K562 (cell line): Measurements from ENCODE around the gene BRCA1. TPM values are rescaled to one million over a fixed set of nuclear protein-coding genes. Genes with fewer than 3 reads are reported as not detected.
A peak's percentile ranks its signal among the peaks of the same experiment; 100 is the strongest.
"Not testable (repeated sequence)": the region's sequence is repeated elsewhere in the genome, so short reads cannot be mapped to it uniquely, and the experiment has no call there.

Experiments used
- ATAC-seq: fragments of 200-7000 bp; cut with Tn5 transposase; 3 replicates; pipeline ENCODE4 v1.9.1; 2020; ENCODE audit warnings: moderate library complexity
- BruUV-seq: library from RNA; stranded (reverse); fragments of 400-500 nt; replicated peaks from 2 replicates; lab custom pipeline; 2021; lab: Mats Ljungman, UMichigan
- CTCF ChIA-PET: fragments of 300-600 bp; formaldehyde crosslinking; extraction: SDS; loops from one replicate; lab custom pipeline; 2021; ENCODE audit warnings: low intra/inter-chr PET ratio; lab: Yijun Ruan, JAX
- POLR2A ChIA-PET: fragments of 300-600, 350-650 bp; sonication (Branson Sonifier 250); formaldehyde crosslinking; extraction: SDS; loops from one replicate; lab custom pipeline; 2021; ENCODE audit warnings: antibody characterized with exemption, inconsistent platforms; lab: Yijun Ruan, JAX
- DNase-seq, 4 experiments: peaks; one replicate each; pipeline versions ENCODE4 v3.0.0 to v3.0.0-alpha.2; 2011 to 2018; ENCODE audit warnings: low spot score in 3 of 4, mixed read lengths in 3 of 4; ENCODE audit errors: extremely low read depth in 1 of 4
- FAIRE-seq: peaks from 2 replicates; lab custom pipeline; 2011; peaks lifted over from hg19 to GRCh38; lab: Jason Lieb, UNC
- H2AFZ ChIP-seq: 2 replicates; pipeline ENCODE4 v1.6.0; 2011; ENCODE audit warnings: low read depth, low read length, control low read depth, inconsistent platforms
- H3K27ac ChIP-seq: fragments of 200-600 bp; 3 replicates; pipeline ENCODE4 v1.8.0; 2011; ENCODE audit warnings: low read depth, mild to moderate bottlenecking, control low read depth, inconsistent platforms, low read length, moderate library complexity, mixed read lengths; ENCODE audit errors: extremely low read depth
- H3K27me3 ChIP-seq, 2 experiments: fragments of 300-600 bp in 1 of 2; 2 replicates in 1 of 2; 3 replicates in 1 of 2; pipeline versions ENCODE4 v1.6.0 to v1.8.0; 2011; ENCODE audit warnings: inconsistent platforms in 2 of 2, low read length in 2 of 2, mild to moderate bottlenecking in 1 of 2, mixed read lengths in 1 of 2, moderate library complexity in 1 of 2; ENCODE audit not compliant: control insufficient read depth in 2 of 2, insufficient read depth in 2 of 2
- H3K36me3 ChIP-seq: fragments of 300-600 bp; 3 replicates; pipeline ENCODE4 v1.8.0; 2011; ENCODE audit warnings: mild to moderate bottlenecking, low read length, inconsistent platforms; ENCODE audit not compliant: control insufficient read depth, insufficient read depth
- H3K4me1 ChIP-seq, 2 experiments: fragments of 200-600 bp in 1 of 2; replicated peaks in 1 of 2; 2 replicates in 1 of 2; 3 replicates in 1 of 2; pipeline versions ENCODE4 v1.5.1 to v1.8.0; 2011; ENCODE audit warnings: inconsistent platforms in 2 of 2, low read length in 2 of 2, mild to moderate bottlenecking in 1 of 2, mixed read lengths in 1 of 2, moderate library complexity in 1 of 2; ENCODE audit not compliant: control insufficient read depth in 2 of 2, insufficient read depth in 2 of 2
- H3K4me2 ChIP-seq: 2 replicates; pipeline ENCODE4 v1.6.1; 2011; ENCODE audit warnings: low read length, control low read depth, inconsistent platforms, mixed read lengths; ENCODE audit not compliant: insufficient read depth
- H3K4me3 ChIP-seq: fragments of 200-600 bp; sonication (generic), shearing (Covaris generic); 2 replicates; pipeline ENCODE4 v1.5.1; 2016; ENCODE audit warnings: control low read depth, inconsistent platforms
- H3K79me2 ChIP-seq: fragments of 200-600 bp; 3 replicates; pipeline ENCODE4 v1.8.0; 2011; ENCODE audit warnings: low read length, inconsistent platforms; ENCODE audit not compliant: control insufficient read depth, insufficient read depth
- H3K9ac ChIP-seq, 2 experiments: 2 replicates each; pipeline versions ENCODE4 v1.6.0 to v1.6.1; 2011; ENCODE audit warnings: low read depth in 2 of 2, low read length in 2 of 2, control low read depth in 1 of 2, inconsistent platforms in 1 of 2, mild to moderate bottlenecking in 1 of 2, mixed read lengths in 1 of 2; ENCODE audit not compliant: insufficient read depth in 1 of 2
- H3K9me1 ChIP-seq: one replicate; pipeline ENCODE4 v1.6.0; 2011; ENCODE audit warnings: inconsistent platforms, mild to moderate bottlenecking, low read length, moderate library complexity; ENCODE audit not compliant: control insufficient read depth, insufficient read depth
- H3K9me3 ChIP-seq: replicated peaks from 2 replicates; pipeline ENCODE4 v1.5.1; 2011; ENCODE audit warnings: low read depth, low read length, inconsistent platforms; ENCODE audit not compliant: control insufficient read depth, insufficient read depth
- H4K20me1 ChIP-seq: replicated peaks from 2 replicates; pipeline ENCODE4 v1.6.1; 2011; ENCODE audit warnings: low read length, inconsistent platforms, mixed read lengths; ENCODE audit not compliant: control insufficient read depth, insufficient read depth
- ELF4 ChIP-seq: fragments of 450-650 bp; formaldehyde crosslinking; IDR thresholded peaks from 2 replicates; pipeline ENCODE4 v1.4.0; 2022; ENCODE audit warnings: missing genetic modification characterization
- LARP7 ChIP-seq: fragments of 450-650 bp; IDR thresholded peaks from 2 replicates; pipeline ENCODE4 v1.6.1; 2016
- WGBS: fragments of 100-300 bp; shearing (Covaris generic); methylation state at CpG from one replicate; pipeline ENCODE4 v1.1.6; 2016; ENCODE audit warnings: low coverage, mixed read lengths; ENCODE audit not compliant: insufficient coverage; ENCODE audit errors: missing lambda C conversion rate; 5-methylcytosine and 5-hydroxymethylcytosine counted together
- in situ Hi-C: fragments of 300-500 bp; cut with MboI; formaldehyde crosslinking; loops from 4 replicates; pipeline ENCODE4 v1.15.0; 2018; ENCODE audit warnings: inconsistent platforms, mixed read lengths
- intact Hi-C: fragments of 100-400 bp; cut with micrococcal nuclease; formaldehyde crosslinking; loops from 2 replicates; pipeline ENCODE4 v1.14.2; 2022
- polyA plus RNA-seq, 8 experiments: library from polyadenylated mRNA; depleted of rRNA in 4 of 8; stranded (reverse) in 5 of 8; unstranded in 3 of 8; fragments of >200 nt; fragmentation: Nextera tagmentation in 2 of 8; fragmentation: Illumina TruSeq in 1 of 8; extraction: Ambion mirVana in 2 of 8; extraction: Trizol in 1 of 8; gene quantifications; 2 replicates each; pipeline versions ENCODE4 v1.2.1 to v1.2.3, GENCODE V29; 2011 to 2014; ENCODE audit warnings: inconsistent platforms in 1 of 8, missing spikeins in 1 of 8
- total RNA-seq, 7 experiments: library from RNA; depleted of rRNA in 6 of 7; stranded (reverse); fragments of >200 nt in 6 of 7; fragmentation: Illumina TruSeq in 2 of 7; extraction: Trizol in 2 of 7; gene quantifications; 2 replicates each; pipeline versions ENCODE4 v1.2.1 to v1.2.3, GENCODE V29; 2011 to 2021; ENCODE audit warnings: low replicate concordance in 1 of 7
- TF ChIP-seq, protein P1 (sequence below): fragments of 450-650 bp; formaldehyde crosslinking; IDR thresholded peaks from 2 replicates; pipeline ENCODE4 v1.4.0; 2022; ENCODE audit warnings: missing genetic modification characterization
- TF ChIP-seq, protein P2 (sequence below): fragments of 450-650 bp; formaldehyde crosslinking; IDR thresholded peaks from 2 replicates; pipeline ENCODE4 v1.4.0; 2022; ENCODE audit warnings: missing genetic modification characterization
- TF ChIP-seq, protein P3 (sequence below), 2 experiments: fragments of 450-650 bp; IDR thresholded peaks; 2 replicates each; pipeline ENCODE4 v1.6.1; 2016
- TF ChIP-seq, protein P4 (sequence below): fragments of 450-650 bp; formaldehyde crosslinking; conservative IDR thresholded peaks from 2 replicates; pipeline ENCODE4 v1.4.0; 2022; ENCODE audit warnings: mild to moderate bottlenecking, missing genetic modification characterization
- TF ChIP-seq, protein P5 (sequence below): fragments of 450-650 bp; IDR thresholded peaks from 2 replicates; pipeline ENCODE4 v1.6.1; 2016; ENCODE audit warnings: borderline replicate concordance

Gene BRCA1
- total and polyA plus RNA-seq, 9 of the 15 experiments (the other 6 are each of a cell fraction or from before 2014, with no cell fraction given) = 25.9 to 95.3 (median 62.3) TPM

DNA sequence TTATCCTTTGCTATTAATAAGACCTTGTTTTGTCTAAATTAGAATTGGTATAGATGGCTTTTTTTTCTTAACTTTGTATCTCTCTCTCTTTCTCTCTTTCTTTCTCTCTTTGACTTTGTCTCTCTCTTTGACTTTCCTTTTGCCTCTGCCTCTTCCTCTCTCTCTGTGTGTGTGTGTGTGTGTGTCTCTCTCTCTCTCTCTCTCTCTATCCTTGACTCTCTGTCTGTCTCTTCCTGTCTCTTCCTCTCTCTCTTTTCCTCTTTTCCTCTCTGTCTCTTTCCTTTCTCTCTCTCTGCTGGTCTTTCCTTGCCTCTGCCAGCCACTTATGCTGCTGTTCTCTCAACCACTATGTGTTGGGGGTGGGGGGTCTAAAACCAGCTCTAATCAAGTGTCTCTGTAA, 40.8 kb upstream of the BRCA1 start:
- H3K27ac ChIP-seq, intact Hi-C loops, H3K27me3 ChIP-seq, H4K20me1 ChIP-seq, POLR2A ChIA-PET, H3K4me1 ChIP-seq, BruUV-seq, CTCF ChIA-PET, H3K36me3 ChIP-seq, H3K9ac ChIP-seq, H2AFZ ChIP-seq, ATAC-seq, FAIRE-seq, H3K9me3 ChIP-seq, DNase-seq, H3K4me3 ChIP-seq, H3K9me1 ChIP-seq, in situ Hi-C loops, H3K4me2 ChIP-seq: not testable (repeated sequence)
- H3K79me2 ChIP-seq = peaks cover 24% of the 10 kb centered on the region
- TF ChIP-seq ELF4 (CRISPR knock-in tag) (0 out of 2 replicates have a peak, but pooled peaks have one; percentile 38), LARP7 (0 out of 2 replicates have a peak, but pooled peaks have one; percentile 20)
- TF ChIP-seq, protein P1, sequence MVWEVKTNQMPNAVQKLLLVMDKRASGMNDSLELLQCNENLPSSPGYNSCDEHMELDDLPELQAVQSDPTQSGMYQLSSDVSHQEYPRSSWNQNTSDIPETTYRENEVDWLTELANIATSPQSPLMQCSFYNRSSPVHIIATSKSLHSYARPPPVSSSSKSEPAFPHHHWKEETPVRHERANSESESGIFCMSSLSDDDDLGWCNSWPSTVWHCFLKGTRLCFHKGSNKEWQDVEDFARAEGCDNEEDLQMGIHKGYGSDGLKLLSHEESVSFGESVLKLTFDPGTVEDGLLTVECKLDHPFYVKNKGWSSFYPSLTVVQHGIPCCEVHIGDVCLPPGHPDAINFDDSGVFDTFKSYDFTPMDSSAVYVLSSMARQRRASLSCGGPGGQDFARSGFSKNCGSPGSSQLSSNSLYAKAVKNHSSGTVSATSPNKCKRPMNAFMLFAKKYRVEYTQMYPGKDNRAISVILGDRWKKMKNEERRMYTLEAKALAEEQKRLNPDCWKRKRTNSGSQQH = peak; percentile 59; the same call in 1 of the 2 replicates
- TF ChIP-seq, protein P2, sequence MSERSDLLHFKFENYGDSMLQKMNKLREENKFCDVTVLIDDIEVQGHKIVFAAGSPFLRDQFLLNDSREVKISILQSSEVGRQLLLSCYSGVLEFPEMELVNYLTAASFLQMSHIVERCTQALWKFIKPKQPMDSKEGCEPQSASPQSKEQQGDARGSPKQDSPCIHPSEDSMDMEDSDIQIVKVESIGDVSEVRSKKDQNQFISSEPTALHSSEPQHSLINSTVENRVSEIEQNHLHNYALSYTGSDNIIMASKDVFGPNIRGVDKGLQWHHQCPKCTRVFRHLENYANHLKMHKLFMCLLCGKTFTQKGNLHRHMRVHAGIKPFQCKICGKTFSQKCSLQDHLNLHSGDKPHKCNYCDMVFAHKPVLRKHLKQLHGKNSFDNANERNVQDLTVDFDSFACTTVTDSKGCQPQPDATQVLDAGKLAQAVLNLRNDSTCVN (CRISPR knock-in tag) = 0 out of 2 replicates have a peak, but pooled peaks have one; percentile 75
- TF ChIP-seq, protein P3, sequence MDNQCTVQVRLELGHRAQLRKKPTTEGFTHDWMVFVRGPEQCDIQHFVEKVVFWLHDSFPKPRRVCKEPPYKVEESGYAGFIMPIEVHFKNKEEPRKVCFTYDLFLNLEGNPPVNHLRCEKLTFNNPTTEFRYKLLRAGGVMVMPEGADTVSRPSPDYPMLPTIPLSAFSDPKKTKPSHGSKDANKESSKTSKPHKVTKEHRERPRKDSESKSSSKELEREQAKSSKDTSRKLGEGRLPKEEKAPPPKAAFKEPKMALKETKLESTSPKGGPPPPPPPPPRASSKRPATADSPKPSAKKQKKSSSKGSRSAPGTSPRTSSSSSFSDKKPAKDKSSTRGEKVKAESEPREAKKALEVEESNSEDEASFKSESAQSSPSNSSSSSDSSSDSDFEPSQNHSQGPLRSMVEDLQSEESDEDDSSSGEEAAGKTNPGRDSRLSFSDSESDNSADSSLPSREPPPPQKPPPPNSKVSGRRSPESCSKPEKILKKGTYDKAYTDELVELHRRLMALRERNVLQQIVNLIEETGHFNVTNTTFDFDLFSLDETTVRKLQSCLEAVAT (IDR thresholded peaks at IDR 0.05) = 0 out of 4 replicates have a peak, but pooled peaks of 1 of the 2 experiments have one; percentile 30
- TF ChIP-seq, protein P4, sequence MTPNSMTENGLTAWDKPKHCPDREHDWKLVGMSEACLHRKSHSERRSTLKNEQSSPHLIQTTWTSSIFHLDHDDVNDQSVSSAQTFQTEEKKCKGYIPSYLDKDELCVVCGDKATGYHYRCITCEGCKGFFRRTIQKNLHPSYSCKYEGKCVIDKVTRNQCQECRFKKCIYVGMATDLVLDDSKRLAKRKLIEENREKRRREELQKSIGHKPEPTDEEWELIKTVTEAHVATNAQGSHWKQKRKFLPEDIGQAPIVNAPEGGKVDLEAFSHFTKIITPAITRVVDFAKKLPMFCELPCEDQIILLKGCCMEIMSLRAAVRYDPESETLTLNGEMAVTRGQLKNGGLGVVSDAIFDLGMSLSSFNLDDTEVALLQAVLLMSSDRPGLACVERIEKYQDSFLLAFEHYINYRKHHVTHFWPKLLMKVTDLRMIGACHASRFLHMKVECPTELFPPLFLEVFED (CRISPR knock-in tag) = 0 out of 2 replicates have a peak, but pooled peaks have one; percentile 27
- TF ChIP-seq, protein P5, sequence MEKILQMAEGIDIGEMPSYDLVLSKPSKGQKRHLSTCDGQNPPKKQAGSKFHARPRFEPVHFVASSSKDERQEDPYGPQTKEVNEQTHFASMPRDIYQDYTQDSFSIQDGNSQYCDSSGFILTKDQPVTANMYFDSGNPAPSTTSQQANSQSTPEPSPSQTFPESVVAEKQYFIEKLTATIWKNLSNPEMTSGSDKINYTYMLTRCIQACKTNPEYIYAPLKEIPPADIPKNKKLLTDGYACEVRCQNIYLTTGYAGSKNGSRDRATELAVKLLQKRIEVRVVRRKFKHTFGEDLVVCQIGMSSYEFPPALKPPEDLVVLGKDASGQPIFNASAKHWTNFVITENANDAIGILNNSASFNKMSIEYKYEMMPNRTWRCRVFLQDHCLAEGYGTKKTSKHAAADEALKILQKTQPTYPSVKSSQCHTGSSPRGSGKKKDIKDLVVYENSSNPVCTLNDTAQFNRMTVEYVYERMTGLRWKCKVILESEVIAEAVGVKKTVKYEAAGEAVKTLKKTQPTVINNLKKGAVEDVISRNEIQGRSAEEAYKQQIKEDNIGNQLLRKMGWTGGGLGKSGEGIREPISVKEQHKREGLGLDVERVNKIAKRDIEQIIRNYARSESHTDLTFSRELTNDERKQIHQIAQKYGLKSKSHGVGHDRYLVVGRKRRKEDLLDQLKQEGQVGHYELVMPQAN = 0 out of 2 replicates have a peak, but pooled peaks have one; percentile 27

DNA sequence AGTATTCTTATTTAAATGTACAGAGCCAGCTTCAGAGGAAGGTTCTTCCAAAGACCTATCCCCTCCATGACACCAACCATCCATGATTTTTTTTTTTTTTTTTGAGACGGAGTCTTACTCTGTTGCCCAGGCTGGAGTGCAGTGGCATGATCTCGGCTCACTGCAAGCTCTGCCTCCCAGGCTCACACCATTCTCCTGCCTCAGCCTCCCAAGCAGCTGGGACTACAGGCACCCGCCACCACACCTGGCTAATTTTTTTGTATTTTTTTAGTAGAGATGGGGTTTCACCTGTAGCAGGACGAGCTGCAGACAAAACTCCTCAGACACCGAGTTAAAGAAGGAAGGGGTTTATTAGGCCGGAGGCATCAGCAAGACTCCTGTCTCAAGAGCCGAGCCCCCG, 34.8 kb upstream of the BRCA1 start:
- H3K9me3 ChIP-seq, H3K79me2 ChIP-seq, H3K4me2 ChIP-seq, H3K9me1 ChIP-seq, CTCF ChIA-PET, in situ Hi-C loops, DNase-seq, H4K20me1 ChIP-seq, BruUV-seq, H3K36me3 ChIP-seq, FAIRE-seq, H3K27me3 ChIP-seq, H3K4me1 ChIP-seq, H2AFZ ChIP-seq, intact Hi-C loops, ATAC-seq, H3K27ac ChIP-seq, H3K4me3 ChIP-seq, H3K9ac ChIP-seq: not testable (repeated sequence)
- POLR2A ChIA-PET = interaction anchor here (0.6 to 1.5 kb wide), 2 partner anchors 9 to 21 kb away, joined by 3 to 5 read pairs; no protein-coding TSS in a partner anchor
- 92% methylated on average over 6 of the region's 8 CpGs for WGBS
